ENCODE results near the gene GRIK4.
"Not testable (repeated sequence)": the region's sequence is repeated elsewhere in the genome, so short reads cannot be mapped to it uniquely, and the experiment has no call there.

GRIK4 gene

DNA sequence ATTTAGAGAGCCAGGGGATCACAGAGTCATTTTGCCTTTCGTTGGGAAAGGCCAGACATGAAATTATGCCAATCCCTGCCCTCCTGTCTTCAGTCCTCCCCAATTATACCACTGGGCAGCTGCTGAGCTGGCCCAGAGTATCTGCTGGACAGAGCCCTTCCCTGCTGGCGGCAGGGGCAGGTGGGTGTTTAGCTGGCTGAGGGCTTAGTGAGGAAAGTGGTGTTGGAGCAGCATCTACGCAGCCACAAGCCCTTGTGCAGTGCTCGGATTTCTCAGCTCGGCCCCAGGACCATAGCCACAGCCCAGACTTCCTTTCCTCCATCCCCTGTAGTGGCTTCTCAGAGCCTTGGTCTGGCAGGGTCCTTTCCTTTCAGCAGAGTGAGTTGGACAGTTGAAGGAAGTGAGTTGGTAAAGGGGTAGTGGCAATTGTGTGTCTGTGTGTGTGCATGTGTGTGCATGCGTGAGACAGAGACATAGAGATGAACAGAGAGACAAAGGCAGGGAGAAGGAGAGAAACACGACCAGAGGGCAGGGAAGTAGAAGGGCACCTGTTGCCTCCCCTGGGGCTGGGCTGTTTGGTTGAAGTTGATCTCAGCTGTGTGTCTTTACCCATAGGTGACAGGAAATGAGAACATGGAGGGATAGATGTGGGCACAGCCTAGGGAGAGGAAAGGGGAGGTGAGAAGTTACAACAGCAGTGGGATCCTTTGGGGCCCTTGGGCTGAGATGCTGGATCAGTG is 66.2 kb downstream of the GRIK4 start:
- no peak for DNase-seq

DNA sequence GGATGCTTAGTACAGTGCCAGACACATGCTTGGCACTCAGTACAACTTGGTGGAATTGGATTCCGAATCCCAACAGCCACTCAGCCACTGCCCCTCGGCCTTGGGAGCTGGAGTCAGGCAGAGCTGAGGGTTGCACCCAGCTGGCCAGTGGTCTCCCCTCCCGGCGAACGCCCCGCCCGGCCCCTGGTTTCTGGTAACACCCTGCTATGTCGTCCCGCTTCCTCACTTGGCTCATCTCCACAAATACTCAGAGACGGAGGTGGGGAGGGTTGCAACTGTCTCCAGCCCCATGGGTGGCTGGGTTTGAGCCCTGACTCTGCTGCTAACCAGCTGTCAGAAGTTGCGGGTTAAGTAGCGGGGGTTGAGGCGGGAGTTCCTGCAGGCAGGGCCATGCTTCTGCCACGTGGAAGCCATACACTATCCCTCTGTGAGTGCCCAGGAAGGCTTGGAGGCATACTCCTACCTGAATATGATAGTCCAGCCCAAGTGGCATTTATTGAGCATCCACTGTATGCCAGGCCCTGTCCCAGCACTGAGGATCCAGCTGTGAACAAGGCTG is 67.1 kb downstream of the GRIK4 start:
- DNase-seq: no peak

DNA sequence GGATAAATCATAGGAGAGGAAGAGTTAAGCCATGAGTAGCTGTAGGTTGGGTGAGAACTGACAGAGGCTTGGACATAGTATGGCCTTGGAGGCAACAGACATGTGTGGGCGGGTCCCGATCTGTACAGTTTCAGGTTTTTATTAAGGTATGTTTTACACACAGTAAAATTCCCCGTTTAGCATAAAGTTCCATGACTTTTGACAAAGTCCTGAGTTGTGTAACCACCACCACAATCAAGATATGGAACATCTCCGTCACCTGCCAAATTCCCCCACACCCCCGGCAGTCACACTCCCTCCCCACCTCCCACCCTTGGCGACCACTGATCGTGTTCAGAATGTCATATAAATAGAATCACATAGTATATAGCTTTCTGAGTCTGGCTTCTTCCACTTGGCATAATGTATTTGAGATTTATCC is 68.1 kb downstream of the GRIK4 start:
- DNase-seq: no peak

DNA sequence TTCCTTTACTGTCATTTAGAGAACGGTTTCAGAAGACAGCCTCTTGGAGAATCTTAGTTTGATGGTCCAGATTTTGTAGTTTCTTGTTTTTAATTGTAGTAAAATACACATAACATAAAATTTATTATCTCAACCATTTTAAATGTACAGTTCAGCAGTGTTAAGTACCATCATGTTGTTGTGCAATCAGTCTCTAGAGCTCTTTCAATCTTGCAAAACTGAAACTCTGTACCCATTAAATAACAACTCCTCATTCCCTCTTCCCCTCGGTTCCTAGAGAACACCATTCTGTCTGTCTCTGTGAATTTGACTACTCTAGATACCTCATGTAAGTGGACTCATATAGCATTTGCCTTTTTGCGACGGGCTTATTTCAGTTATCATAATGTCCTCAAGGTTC is 69.8 kb downstream of the GRIK4 start:
- DNase-seq: no peak

DNA sequence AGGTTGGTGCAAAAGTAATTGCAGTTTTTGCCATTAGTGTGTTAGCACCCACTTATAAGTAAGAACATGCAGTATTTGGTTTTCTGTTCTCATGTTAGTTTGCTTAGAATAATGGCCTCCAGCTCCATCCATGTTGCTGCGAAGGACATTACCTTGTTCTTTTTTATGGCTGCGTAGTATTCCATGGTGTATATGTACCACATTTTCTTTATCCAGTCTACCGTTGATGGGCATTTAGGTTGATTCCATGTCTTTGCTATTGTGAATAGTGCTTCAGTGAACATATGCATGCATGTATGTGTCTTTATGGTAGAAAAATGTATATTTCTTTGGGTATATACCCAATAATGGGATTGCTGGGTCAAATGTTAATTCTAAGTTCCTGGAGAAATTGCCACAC is 71.0 kb downstream of the GRIK4 start:
- not testable (repeated sequence) for DNase-seq

DNA sequence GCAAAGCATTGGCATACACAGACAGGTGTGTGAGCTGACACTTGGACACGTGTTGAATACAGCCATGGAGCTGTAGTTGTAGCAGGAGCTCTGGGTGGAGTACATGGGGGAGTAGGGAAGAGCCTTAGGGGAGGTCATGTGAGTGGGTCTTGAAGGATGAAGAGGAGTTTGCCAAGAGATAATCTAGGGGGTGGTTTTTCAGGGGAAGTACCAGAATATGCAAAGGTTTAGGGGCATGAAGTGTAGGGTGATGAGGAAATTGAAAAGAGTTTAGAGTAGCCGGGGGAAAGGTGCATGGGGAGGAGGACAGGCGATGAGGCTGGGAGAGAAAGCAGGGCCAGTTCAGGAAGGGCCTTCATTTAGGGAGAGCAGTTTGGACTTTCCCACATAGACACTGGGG is 74.5 kb downstream of the GRIK4 start:
- DNase-seq: no peak

DNA sequence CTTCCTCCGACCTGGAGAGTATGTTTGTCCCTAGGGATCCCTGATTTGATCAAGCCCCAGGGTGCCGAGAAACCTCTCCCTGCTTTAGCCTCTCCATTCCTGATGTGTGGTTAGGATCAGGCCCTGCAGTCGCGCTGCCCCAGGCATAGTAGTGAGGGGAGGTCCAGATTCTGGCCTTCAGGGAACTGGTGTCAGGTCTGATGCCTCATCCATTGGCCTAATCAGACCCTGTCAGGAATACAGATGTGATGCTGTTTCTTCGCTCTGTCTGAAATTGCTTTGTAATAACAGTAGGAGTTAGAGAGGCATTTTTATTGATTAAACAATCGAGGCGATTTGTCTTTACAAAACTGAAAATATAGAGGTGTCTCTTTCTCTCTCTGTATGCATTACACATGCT is 75.2 kb downstream of the GRIK4 start:
- no peak for DNase-seq

DNA sequence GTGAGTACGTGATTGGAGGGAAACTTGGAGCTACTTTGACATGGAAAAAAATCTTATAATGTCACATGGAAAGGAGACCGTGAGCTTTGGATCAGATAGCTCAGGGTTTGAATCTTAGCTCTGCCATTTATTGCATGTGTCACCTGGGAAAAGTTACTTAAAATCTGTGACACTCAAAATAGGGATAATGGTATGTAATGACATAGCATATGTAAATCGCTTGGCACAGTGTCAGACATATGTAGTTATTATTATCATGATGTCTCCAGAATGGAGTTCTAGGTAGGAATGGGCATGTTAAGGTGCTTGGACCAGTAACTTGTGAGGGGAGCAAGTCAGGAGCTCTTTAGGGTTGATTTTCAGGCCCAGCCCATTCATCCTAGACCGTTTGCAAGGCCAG is 75.8 kb downstream of the GRIK4 start:
- DNase-seq: no peak

DNA sequence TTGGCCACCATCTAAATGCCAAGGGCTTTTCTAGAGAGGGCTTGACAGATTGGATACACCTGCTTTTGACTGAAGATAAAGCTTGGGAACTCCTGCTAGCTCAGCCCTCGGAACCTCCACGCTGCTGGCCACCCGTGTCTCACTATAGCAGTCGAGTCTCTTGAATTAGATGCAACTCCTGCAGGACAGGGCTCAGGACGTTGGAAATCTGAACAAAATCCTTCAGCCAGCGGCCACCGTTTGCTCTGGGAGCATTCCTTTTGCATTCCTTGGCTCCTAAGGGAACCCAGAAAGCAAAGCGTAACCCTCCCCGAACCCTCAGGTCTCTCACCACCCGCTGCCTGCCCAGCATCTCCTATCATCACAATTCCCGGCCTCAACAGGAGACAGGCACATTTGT is 77.8 kb downstream of the GRIK4 start:
- DNase-seq: no peak

DNA sequence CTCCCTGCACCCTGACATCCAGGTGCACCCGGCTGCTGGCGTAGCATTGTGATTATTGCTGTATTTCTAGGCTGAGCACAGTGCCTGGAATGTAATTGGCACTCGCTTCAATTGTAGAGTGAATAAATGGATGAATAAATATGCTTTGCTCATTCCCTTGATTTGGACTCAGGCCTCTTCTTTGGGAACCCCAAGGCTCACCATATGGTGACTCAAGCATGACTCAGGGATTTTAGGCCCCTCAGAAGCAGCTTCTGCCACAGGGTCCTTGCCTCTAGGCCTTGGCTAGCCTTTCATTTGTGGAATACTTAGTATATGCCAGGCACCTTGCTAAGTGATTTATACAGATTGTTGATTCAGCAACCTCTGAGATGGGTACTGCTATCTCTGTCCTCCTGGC is 78.9 kb downstream of the GRIK4 start:
- DNase-seq: no peak

DNA sequence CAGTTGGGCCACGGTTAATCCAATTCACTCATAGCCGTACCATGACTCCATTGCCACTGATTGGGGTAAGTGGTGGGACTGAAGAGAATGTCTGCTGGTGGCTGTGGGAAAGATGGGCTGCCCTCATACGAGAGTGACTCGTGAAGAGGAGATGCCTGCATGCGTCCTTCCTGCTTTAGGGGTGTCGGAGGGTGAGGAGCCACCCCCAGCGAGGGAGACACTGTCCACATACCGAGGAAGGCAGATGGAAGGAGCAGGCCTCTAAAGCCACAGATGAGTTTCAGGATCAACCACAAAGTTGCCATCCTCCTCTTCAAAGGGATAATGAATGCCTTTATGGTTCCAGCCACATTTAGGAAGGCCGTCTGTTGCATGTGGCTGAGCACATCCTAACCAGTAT is 83.2 kb downstream of the GRIK4 start:
- DNase-seq: no peak

DNA sequence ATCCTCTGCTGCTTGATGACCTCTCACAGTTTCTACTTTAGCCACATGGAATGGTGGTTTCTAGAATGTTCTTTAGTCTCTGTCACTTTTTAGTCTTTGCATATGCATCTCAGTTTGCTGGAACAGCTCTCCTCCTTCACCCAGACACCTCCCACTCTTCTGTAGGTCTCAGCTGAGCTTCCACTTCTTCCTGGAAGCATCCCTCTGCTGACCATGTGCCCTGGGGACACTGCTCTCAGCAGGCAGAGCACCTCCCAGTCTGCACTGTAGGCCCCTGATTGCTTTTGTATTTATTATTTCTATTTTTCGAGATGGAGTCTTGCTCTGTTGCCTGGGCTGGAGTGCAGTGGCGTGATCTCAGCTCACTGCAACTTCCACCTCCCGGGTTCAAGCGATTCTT is 84.0 kb downstream of the GRIK4 start:
- no peak for DNase-seq

DNA sequence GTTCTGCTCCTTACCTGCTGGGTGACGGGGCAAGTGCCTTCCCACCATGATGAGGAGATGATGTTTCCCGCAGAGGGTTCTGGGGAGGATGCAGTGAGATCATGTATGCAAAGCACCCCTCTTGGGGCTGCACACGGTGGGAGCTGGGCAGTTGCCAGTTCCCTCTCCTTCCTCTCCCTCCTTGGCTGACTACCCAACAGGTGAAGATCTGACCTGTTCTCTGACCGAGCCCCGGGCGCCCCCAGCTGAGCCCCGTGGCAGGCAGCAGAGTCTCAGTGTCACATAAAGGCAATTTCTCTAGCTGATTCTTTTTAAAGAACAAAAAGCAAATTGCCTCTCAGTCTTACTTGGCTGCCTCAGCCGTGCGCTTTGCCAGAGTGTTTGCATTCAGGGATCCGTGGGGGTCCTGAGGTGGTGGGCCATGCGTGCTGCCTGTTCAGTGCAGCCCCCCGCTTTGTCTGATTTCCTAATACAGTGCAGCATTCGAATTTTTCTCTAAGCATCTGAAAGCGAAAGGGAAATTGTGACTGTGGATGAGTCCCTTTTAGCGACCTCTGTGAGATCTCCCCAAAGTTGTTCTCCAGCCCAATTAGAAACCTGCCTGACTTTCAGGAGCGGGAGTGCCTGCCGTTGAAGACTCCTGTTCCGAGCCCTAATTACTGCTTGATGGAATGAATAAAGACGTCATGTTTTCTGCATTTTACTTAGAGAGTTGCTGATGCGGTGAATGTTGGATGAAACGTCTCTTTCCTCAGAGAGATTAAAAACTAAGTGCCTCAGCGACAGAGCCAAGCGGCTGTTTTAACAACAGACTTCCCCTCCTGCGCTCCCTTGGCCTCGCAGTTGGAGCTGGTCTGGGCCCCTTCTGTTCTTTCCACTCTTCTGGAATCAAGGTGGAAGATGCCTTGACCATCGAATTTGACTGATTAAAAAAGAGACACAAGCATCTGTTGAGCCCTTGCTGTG is 86.0 kb downstream of the GRIK4 start:
- DNase-seq: no peak

DNA sequence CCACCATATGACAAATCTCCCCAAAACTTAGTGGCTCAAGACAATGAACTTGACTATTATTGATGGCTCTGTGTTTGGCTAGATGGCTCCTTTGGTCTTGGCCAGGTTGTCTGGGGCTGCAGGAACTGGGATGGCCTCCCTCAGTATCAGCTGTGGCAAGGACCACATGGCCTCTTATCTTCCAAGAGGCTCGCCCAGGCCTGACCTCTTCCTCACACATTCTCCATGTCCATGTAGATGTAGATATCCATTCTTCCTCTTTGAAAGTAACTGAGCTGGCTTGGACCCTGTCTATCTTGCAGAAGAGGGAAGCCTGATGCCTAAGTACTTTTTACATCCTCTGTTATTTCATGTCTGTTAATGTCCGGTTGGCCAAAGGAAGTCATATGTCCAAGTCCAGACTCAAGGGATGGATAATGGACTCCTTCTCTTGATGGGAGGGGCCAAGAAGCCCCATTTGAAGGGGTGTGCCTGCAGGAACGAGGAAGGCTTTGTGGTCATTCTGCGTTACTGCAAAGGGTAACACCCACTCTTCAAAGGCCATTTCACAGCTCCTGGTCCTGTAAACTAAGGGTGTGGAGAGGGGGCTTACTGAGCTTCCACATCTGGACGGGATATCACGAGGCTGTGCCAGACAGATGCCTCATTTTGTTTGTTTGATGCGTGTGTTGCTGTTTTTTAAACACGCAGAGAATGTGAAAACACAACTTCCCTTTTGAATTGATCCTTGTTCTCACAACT is 87.1 kb downstream of the GRIK4 start:
- DNase-seq: no peak

DNA sequence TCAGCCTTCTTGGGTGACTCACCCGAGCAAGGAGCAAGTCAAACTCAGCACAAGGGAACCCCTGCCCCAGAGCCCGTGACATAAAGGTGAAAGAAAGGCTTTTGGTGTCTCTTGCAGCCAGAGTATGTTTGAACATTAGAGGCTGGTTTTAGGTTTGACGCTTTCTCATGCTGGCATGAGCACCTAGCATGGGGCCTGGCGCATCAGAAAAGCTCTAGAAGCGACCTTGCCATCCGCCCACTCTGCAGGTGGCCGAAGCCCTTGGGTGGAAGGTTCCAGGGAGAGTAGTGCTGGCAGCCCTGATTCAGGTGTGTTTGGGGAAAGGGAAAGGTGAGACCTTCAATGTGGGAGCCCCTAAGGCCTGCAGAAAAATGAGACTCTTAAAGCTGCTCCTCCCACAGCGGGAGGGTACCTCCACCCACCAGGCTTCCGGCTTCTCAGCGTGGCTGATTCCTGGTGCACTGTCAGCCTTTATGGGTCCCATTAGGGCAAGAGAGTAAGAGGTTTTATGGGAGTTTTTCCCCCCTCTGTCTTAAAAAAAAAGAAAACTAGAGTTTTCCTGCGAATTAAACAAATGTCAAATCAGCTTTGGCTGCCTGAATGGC is 88.4 kb downstream of the GRIK4 start:
- no peak for DNase-seq

DNA sequence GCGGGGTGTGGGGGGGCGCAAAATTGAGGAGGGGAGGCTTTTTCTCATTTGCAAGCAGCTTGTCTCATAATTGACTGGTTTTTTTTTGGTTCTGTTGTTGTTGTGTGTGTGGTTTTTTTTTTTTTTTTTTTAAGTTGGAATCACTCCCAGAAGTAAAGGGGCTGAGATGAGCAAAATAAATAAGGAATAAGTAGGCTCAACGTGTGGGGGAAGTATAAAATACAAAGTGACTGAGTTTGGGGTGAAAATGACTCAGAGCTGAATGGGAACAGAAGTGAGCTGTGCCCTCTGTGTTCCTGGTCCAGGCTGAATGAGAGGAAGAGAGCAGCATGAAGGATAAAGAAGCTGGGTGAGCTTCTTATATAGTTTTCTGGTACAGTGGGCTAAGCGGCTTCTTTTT is 90.0 kb downstream of the GRIK4 start:
- no peak for DNase-seq

DNA sequence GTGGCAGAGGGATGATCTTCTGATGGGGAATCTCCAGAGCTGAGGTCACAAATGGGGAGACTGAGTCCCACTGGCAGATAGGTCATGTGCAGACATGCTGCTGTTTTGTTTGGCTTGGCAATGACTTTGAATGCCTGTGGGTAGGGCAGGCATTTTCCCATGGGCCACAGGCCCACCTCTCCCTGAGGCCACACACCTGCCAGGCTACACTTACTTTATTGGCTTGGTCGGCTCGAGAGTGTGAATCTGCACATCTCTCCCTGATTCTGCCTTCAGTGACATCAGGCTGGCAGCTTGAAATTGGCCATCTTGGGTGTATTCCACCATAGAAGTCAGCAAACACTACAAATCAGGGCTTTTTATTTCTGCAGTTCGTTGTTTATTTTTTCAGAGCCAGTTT is 91.5 kb downstream of the GRIK4 start:
- no peak for DNase-seq

DNA sequence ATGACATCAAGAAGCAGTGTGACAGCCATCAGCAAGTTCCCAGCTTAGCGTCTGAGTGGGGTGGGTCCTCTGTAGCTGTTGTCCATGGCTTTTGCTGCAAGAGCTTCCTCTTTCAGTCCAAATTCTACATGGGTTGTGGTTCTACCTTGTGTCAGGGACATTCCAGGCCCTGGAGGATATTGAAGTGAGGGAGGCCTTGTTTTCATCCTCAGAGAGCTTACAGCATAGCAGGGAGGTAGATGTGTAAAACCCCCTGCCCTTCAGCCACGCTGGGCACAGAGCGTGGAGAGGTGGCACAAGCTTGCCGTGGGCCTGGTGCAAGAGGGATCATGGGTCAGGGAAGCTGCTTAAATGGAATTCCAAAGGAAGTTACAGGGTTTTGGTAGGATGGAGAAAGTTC is 93.9 kb downstream of the GRIK4 start:
- no peak for DNase-seq

DNA sequence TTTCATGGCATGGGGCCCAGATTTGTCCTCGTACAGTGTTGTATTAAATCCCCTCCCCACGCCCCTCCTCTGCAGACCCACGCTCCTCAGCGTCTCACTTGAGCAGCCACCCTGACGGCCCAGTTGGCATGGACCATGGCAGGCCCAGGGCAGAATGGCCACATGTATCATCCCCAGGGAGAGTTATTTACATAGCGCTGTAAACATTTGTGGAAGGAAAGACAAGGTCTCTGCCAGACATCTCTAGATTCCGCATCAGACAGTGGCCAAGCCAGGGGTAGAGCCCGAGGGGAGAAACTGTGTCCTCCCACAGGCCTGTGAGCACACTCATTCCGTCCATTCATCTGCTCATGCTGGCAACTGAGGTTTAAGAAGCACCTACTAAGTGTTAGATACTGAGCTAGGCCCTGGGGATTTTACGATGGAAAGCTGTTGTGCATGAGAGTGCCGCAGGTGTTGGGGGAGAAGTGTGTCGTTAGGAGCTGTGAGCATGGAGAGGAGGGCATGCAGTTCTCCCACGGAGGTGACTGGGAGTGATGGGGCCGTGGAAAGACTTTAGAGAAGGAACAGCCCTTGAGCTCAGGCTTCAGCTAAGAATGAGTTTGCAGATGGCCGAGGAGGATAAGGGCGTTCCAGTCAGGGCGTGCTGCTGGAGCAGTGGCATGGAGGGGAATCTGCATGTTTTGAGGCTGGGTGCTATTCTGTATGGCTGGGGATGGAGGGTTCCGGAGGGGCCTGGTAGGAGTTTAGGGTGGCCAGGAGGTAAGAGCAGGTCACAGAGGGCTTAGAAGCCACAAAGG is 94.9 kb downstream of the GRIK4 start:
- DNase-seq: no peak

DNA sequence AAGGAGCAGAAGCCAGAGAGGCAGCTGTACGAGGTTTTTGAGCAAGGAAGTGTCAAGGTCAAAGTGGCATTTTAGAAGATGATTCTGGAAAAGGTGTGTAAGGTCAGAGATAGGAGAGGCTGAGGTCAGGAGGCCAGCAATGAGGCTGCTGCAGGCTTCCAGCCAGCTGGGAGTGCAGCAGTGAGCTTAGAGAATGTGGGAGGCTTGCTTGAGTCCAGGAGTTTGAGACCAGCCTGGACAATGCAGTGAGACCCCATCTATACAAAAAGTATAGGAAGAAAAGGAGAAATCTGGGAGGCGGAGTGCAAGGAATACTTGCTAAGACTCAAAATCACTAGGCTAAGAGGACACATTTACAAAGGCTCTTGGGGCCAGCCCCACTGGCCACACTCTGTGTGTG is 96.5 kb downstream of the GRIK4 start:
- no peak for DNase-seq

DNA sequence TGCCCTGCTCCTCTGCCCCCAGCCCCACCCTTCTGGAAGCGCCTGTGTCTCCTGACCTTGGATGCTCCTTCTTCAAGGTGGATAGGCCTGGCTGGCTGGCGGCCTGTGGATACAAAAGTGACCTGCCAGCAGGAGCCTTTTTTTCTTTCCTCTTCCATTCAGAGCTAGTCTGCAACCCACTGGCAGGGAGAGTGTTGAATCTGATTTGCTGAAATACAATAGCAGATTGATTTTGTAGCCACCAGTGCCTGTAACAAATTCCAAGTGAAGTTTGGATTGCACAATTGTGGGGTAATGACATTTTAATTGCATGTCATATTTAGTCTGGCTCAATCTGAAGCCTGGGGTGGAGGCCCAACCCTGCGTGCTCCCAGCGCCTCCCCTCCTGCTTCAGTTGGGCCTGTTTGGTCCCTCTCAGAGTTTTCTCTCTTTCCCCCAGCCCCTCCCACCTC is 97.2 kb downstream of the GRIK4 start:
- DNase-seq: no peak

DNA sequence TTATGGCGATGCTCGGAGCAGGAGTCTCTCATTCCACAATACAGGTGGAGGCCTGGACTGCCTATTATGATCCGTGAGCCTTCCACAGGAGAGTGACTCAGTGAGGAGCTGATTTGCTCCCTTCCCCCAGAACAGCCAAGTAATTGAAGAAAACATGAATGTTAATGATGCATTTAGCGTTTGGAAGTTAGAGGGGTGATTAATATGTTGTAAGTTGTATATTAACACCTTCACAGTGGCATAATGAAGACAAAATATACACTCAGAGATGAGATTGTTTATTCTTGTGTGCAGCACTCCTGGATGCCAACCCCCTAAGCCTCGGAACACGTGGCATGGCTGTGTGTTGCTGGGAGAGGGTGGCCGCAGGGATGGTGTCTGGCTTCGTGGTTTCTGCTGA is 98.6 kb downstream of the GRIK4 start:
- DNase-seq: no peak
